T-helper 2 cell treated with Interferon-gamma antibody and Interleukin-4, amounts not matched to agents 100 ng/mL and 5 ng/mL, for 36 hours (primary cell): ENCODE measurements around the gene DCHS2. TPM values are rescaled to one million over a fixed set of nuclear protein-coding genes. Genes with fewer than 3 reads are reported as not detected.

Source experiments
- intact Hi-C: fragments of 100-400 bp; cut with micrococcal nuclease; formaldehyde crosslinking; loops from one replicate; pipeline ENCODE4 v1.15.1; 2023
- total RNA-seq: library from RNA; stranded (reverse); gene quantifications from 2 replicates; pipeline ENCODE4 v1.2.3, GENCODE V29; 2022

DCHS2 gene
- total RNA-seq, 1 donor from 2014 or later: not detected

- intact Hi-C loops: no loop called here
Measured at GRCh38 chr4:154320521-154320920, 171.1 kb downstream of the DCHS2 start.

- intact Hi-C loops: no loop called here
Measured at GRCh38 chr4:154319736-154320135, 171.9 kb downstream of the DCHS2 start.

DNA sequence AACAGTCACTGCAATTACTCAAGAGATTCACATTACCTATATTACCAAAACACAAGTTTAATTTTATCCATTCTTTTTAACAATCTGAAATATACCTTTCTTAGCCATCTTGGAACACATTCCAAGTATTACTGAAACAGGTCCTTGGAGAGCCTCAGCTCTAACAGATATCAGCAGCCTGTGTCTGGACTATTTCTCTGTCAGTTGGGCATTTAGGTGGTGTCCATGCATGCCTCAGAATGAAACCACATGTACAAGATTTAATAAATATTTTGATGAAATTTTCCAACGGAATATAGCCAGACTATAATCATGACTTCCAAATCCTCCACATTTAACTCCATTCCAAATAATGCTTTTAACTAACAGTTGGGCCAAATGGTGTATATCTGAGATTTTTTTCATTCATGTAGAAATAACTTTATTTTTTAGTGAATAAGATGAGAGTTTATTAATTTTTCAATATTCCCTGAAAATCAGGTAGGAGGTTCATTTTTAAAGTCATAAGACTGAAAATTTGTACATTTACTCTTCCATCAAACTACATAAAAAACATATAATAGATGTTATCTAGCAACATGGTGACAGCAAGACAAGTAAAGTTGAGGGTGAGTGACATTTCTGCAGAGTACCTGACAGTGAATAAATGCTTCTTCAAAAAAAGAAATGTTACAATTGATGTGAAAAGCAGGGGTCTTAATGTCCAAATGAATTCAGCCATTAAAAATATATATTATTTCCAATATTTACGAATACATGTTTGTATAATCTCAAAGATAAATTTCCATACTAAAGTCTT is 174.2 kb downstream of the DCHS2 start:
- intact Hi-C loops: no loop called here

DNA sequence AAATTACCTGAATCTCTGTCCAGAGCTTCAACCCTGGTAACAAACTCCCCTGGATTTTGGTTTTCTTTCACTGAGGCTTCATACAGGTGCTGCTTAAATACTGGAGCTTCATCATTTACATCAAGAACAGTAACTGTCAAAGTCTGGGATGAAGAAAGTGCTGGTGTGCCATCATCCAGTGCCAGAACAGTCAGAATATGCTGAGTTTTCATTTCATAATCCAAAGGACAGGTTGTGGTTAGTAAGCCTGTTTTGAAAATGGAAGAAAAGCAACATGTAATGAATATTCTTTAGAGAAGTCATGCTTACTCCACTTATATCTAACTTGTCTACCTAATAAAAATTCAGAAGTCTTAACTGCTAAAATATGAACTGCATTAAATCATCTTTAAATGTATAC is 175.9 kb downstream of the DCHS2 start:
- intact Hi-C loops: no loop called here

- intact Hi-C loops: no loop called here
Measured at GRCh38 chr4:154314248-154314647, 177.4 kb downstream of the DCHS2 start.

DNA sequence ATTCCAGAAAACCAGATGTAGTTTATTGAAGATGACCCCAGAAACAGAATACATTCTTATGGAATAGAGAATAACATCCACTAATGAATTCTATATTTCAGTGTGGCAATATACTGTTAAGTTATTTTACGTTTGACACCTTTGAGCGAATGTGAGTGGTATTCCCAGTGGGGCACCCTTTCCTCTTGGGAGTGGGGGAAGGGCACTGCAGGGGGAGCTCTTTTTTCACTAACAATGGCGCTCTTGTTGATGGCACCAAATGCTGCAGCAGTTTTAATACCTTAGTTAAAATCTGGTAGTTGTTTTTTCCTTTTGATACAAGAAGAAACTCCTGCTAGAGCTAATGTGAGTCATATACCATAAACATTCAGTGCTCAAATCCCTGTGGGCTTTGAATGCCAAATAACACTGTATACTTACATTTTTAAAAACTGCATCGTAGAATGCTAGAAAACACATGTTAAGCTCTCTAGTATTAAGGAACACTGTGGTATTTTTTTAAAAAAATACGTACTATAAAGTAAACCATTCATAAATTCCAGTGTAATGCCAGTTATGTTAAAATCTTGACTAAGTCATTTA is 178.5 kb downstream of the DCHS2 start:
- intact Hi-C loops: no loop called here

DNA sequence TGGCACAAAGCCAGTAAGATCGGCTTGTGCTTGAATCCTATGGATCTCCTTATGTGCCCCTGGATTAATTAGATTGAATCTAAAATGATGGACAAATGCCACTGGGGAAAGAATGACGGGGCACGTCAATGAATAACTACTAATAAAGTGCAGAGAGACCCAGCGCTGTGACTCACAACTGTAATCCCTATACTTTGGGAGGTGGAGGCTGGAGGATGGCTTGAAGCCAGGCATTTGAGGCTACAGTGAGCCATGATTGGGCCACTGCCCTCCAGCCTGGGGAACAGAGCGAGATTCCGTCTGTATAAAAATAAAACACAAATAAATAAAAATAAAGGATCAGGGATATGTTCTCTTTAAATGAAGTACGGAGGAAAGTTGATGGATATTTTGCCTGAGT is 179.4 kb downstream of the DCHS2 start:
- intact Hi-C loops: no loop called here

DNA sequence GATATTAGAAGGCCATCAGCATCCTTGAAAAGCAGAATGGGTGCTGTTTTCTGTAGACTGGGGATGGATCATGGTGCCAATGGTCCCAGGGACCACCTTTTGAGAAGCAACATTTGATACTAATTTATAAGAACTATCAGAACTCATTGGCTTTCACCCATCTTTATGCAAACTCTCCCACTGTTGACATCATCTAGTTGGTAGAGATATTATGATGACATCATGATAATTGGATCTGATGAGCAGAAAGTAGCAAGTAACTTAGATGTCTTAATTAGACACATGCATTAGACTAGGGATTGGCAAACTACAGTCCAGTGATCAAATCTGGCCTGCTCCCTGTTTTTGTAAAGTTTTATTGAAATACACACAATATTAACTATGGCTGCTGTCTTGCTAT is 181.0 kb downstream of the DCHS2 start:
- intact Hi-C loops: no loop called here

DNA sequence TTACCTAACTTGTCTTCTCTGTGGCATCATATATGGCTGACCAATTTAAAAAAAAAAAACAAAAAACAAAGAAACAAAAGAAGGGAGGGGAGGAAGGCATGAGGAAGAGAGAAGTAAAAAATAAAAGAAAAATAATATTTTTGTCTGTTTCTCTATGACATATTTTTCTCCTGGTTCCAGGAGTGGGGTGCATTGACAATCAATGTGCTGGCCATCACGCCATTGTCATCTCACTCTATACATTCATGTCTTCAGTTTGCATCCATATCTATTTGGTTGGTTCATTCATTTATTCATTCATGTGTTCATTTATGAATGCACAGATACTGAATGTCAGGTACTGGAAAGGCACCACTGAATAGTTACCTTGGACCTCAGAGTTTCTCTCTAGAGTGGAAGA is 183.4 kb downstream of the DCHS2 start:
- intact Hi-C loops: no loop called here

GRCh38 chr4:154307451-154307850 is 184.1 kb downstream of the DCHS2 start:
- intact Hi-C loops: no loop called here

GRCh38 chr4:154305616-154306015 is 186.0 kb downstream of the DCHS2 start:
- intact Hi-C loops: no loop called here

DNA sequence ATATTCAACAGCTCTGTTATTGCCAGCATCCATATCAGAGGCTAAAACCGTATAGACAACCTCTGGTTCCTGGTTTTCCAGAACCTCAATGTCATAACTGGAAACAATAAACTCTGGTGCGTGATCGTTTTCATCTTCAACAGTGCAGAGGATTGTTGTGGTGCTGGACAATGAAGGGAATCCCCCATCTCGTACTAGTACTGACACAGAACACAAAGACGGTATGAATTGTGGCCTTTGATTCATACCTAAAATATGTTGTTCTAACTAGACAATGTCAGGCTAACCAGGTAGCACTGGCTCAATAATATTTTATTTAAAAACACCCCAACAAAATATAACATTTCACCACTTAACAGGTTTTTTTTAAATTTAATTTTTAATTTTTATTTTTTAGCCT is 186.9 kb downstream of the DCHS2 start:
- intact Hi-C loops: no loop called here

- intact Hi-C loops: no loop called here
Measured at GRCh38 chr4:154294652-154295350, 196.8 kb downstream of the DCHS2 start.

DNA sequence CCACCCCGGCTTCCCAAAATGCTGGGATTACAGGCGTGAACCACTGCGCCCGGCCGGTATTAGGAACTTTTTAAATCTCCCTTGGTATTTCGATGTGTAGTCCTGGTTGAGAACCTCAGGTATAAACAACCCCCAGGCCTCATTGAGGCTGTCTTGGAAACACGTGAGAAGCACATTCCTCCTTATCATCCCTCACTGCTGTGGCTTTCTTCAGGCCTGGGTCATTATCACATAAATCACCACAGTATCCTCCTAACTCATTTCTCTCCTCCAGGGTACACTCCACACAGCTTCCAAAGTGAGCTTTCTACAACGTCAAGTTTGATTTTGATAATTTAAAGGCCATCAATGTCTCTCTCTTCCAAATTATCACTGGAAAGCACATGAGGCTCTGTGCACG is 198.2 kb downstream of the DCHS2 start:
- intact Hi-C loops: no loop called here

DNA sequence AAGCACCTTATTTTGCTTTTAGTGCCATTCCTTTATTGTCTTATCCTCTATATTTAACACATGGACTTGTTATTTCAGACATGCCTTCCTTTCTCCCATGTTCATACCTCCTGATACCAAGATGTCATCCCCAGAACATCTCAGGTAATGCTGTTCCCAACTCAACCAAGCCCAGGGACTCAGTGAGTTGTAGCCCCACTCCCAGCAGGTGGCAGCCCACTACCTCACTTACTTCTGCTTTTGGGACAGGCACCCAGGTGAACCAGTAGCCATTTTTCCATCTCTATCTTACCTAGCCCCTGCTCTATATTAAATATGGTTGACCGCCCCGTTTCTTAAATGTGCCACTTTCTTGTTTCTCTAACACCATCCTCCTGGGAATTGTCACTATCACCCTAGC is 199.0 kb downstream of the DCHS2 start:
- intact Hi-C loops: no loop called here

- intact Hi-C loops: no loop called here
Measured at GRCh38 chr4:154277172-154277571, 214.4 kb downstream of the DCHS2 start.

DNA sequence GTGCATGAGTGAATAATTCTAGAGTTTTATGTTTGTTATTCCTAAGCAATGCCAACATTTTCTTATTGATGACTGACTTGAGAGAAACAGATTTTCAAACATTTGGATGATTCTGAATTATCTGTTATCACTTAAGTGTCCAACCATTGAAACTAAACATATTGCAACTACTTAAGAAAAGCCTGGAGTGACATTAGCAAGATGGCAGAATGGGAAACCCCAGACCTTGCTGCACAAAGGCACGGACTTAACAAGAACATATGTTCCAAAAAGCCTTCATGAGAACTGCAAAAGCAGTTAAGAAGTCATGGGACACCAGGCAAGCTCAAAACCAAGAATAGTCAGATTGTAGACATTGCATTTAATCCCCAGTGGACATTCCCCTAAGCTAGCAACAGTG is 215.1 kb downstream of the DCHS2 start:
- intact Hi-C loops: no loop called here

DNA sequence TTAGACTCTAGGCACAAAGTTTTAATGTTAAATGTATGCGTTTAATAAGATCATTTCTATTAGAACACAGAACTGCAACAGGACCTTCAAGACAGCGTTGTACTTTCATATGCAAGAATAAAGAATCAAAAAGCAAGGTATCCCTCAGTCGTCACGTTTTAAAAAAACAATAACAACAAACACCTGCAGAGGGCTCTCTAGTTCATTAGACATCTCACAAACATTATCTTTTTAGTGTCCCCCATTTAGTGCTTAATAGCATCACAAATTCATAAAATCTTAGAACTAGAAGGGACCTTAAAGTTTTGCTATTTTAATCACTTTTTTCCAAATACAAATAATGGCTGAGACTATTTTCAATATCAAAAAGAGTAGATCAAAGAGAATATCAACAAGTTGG is 236.6 kb downstream of the DCHS2 start:
- intact Hi-C loops: no loop called here

- intact Hi-C loops: no loop called here
Measured at GRCh38 chr4:154234576-154234975, 257.0 kb downstream of the DCHS2 start.

GRCh38 chr4:154231806-154232478 is 259.7 kb downstream of the DCHS2 start:
- intact Hi-C loops: no loop called here

GRCh38 chr4:154230723-154231122 is 260.9 kb downstream of the DCHS2 start:
- intact Hi-C loops: no loop called here

- intact Hi-C loops: no loop called here
Measured at GRCh38 chr4:154230091-154230490, 261.5 kb downstream of the DCHS2 start.
